ENCODE measurements around the gene TMEM143.

GRCh38 chr19:48385461-48386087, 21.8 kb upstream of the TMEM143 start:
- no peak for TF ChIP-seq POLR2A (IDR thresholded peaks at IDR 0.05)
- no peak for TF ChIP-seq EP300 (IDR thresholded peaks at IDR 0.05)
- TF ChIP-seq CTCF (IDR thresholded peaks at IDR 0.05): no peak
- no peak for TF ChIP-seq POLR2AphosphoS5 (IDR thresholded peaks at IDR 0.05)

Data from upper lobe of left lung (tissue), 4 donors.